Measurements from ENCODE around the gene LRRC72. TPM values are rescaled to one million over a fixed set of nuclear protein-coding genes. Genes with fewer than 3 reads are reported as not detected.
"Not testable (repeated sequence)": the region's sequence is repeated elsewhere in the genome, so short reads cannot be mapped to it uniquely, and the experiment has no call there.

Gene LRRC72
- polyA plus RNA-seq, 1 donor (not counting 4 experiments of a cell fraction or from before 2014, with no cell fraction given), result not detected

DNA sequence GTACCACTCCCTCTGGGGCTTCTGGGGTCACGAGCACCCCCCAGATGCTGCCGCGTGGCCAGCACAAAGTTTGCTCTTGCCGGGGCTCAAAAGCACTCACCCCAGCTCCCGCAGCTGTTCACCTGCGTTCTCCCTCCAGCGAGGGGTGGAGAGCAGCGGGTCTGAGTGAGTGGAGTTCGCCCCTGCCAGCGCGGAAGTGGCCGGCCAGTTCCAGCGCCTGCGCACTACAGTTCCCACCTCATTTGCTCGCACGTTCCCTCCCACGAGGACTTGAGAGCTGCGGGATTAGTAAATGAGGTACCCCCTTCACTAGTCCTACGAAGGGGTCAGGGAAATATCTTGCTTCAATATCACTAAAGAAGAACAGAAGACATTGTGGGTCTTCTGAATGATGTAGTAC lies 24.3 kb upstream of the LRRC72 start:
- dilution Hi-C loops (cut with MboI; ENCODE audit: extremely low pct_ligation_motif_present, low sequenced_read_pairs), result no loop called here
- Histone ChIP-seq H3K27ac (ENCODE audit: control insufficient read depth, insufficient read depth, low read length) (no peak overlapping the region), H3K4me1 (ENCODE audit: control insufficient read depth, extremely low read depth, insufficient read depth, low read length) (no peaks in the 10 kb centered on the region), H3K9ac (ENCODE audit: control insufficient read depth, extremely low read depth, insufficient read depth, low read length) (no peak overlapping the region), H4K20me1 (ENCODE audit: control insufficient read depth, extremely low read depth, insufficient read depth, low read length) (no peaks in the 10 kb centered on the region), H3K36me3 (ENCODE audit: control insufficient read depth in 2 of 2, extremely low read depth in 1 of 2, insufficient read depth in 2 of 2, low read length in 2 of 2) (no peaks in the 10 kb centered on the region), H3K27me3 (ENCODE audit: control insufficient read depth, extremely low read depth, insufficient read depth, low read length) (no peaks in the 10 kb centered on the region), H3K9me3 (ENCODE audit: control insufficient read depth, low read depth, low read length) (no peaks in the 10 kb centered on the region), H3K4me2 (ENCODE audit: control insufficient read depth, extremely low read depth, insufficient read depth, low read depth, low read length) (no peak overlapping the region), H3K9me1 (ENCODE audit: control insufficient read depth, extremely low read depth, insufficient read depth, low read length) (peaks cover 2% of the 10 kb centered on the region), H2AFZ (ENCODE audit: control insufficient read depth, low read length) (no peak overlapping the region), H3K4me3 (ENCODE audit: control insufficient read depth in 2 of 3, extremely low read depth in 1 of 3, insufficient read depth in 2 of 3, low read depth in 1 of 3, low read length in 3 of 3) (no peak overlapping the region), H3K79me2 (ENCODE audit: control insufficient read depth, insufficient read depth, low read length) (no peaks in the 10 kb centered on the region)
- DNase-seq (ENCODE audit: low read depth, low spot score) (no peak), FAIRE-seq (no peak)
- no peak for TF ChIP-seq EZH2 (IDR thresholded peaks at IDR 0.05; ENCODE audit: low read length)
- TF ChIP-seq, protein P1, sequence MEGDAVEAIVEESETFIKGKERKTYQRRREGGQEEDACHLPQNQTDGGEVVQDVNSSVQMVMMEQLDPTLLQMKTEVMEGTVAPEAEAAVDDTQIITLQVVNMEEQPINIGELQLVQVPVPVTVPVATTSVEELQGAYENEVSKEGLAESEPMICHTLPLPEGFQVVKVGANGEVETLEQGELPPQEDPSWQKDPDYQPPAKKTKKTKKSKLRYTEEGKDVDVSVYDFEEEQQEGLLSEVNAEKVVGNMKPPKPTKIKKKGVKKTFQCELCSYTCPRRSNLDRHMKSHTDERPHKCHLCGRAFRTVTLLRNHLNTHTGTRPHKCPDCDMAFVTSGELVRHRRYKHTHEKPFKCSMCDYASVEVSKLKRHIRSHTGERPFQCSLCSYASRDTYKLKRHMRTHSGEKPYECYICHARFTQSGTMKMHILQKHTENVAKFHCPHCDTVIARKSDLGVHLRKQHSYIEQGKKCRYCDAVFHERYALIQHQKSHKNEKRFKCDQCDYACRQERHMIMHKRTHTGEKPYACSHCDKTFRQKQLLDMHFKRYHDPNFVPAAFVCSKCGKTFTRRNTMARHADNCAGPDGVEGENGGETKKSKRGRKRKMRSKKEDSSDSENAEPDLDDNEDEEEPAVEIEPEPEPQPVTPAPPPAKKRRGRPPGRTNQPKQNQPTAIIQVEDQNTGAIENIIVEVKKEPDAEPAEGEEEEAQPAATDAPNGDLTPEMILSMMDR (optimal IDR thresholded peaks at IDR 0.05 in 1 of 3, IDR thresholded peaks at IDR 0.05 in 1 of 3, conservative IDR thresholded peaks at IDR 0.05 in 1 of 3; ENCODE audit: extremely low read depth in 1 of 3, insufficient read depth in 2 of 3, low read length in 3 of 3), result no peak

DNA sequence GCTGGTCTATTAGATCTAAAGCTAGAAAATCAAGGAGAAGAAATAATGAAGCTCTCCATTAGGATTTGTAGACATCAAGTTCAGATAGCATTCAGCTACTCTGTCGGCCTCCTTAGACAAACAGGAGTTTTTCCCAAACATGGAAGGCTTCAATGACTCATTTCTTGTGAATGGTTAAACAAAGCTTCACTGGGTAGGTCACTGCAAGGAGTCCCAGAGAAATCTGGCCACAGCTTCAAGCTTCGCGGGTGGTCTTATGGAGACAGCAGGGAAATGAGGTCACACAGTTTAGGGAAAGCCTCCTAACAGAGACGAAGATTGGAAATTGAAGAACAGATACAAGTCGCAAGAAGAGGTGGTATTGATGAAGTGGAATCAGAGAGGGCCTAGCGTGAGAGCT lies 22.6 kb upstream of the LRRC72 start:
- Histone ChIP-seq H3K27ac (ENCODE audit: control insufficient read depth, insufficient read depth, low read length) (no peak overlapping the region), H4K20me1 (ENCODE audit: control insufficient read depth, extremely low read depth, insufficient read depth, low read length) (no peaks in the 10 kb centered on the region), H3K9me1 (ENCODE audit: control insufficient read depth, extremely low read depth, insufficient read depth, low read length) (no peaks in the 10 kb centered on the region), H3K27me3 (ENCODE audit: control insufficient read depth, extremely low read depth, insufficient read depth, low read length) (no peaks in the 10 kb centered on the region), H3K4me2 (ENCODE audit: control insufficient read depth, extremely low read depth, insufficient read depth, low read depth, low read length) (no peak overlapping the region), H3K79me2 (ENCODE audit: control insufficient read depth, insufficient read depth, low read length) (no peaks in the 10 kb centered on the region), H3K9me3 (ENCODE audit: control insufficient read depth, low read depth, low read length) (no peaks in the 10 kb centered on the region), H3K36me3 (ENCODE audit: control insufficient read depth in 2 of 2, extremely low read depth in 1 of 2, insufficient read depth in 2 of 2, low read length in 2 of 2) (no peaks in the 10 kb centered on the region), H2AFZ (ENCODE audit: control insufficient read depth, low read length) (no peak overlapping the region), H3K4me1 (ENCODE audit: control insufficient read depth, extremely low read depth, insufficient read depth, low read length) (no peaks in the 10 kb centered on the region), H3K9ac (ENCODE audit: control insufficient read depth, extremely low read depth, insufficient read depth, low read length) (no peak overlapping the region), H3K4me3 (ENCODE audit: control insufficient read depth in 2 of 3, extremely low read depth in 1 of 3, insufficient read depth in 2 of 3, low read depth in 1 of 3, low read length in 3 of 3) (no peak overlapping the region)
- dilution Hi-C loops (cut with MboI; ENCODE audit: extremely low pct_ligation_motif_present, low sequenced_read_pairs), result no loop called here
- TF ChIP-seq, protein P1 (optimal IDR thresholded peaks at IDR 0.05 in 1 of 3, IDR thresholded peaks at IDR 0.05 in 1 of 3, conservative IDR thresholded peaks at IDR 0.05 in 1 of 3; ENCODE audit: extremely low read depth in 1 of 3, insufficient read depth in 2 of 3, low read length in 3 of 3), result no peak
- TF ChIP-seq EZH2 (IDR thresholded peaks at IDR 0.05; ENCODE audit: low read length), result no peak
- FAIRE-seq (no peak), DNase-seq (ENCODE audit: low read depth, low spot score) (no peak)

DNA sequence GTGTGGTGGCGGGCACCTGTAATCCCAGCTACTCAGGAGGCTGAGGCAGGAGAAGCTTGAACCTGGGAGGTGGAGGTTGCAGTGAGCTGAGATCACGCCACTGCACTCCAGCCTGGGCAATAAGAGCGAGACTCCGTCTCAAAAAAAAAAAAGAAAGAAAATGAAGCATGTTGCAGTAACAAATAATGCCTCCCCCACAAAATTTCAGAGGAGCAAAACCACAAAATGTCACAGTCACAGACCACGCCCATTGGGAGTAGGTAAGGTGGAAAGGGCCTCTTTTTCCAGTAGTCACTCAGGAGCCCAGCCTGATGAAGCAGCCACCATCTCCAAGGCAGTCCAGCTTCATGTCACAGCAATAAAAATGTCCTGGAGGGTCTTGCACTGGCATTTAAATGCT lies 20.2 kb upstream of the LRRC72 start:
- H4K20me1 ChIP-seq (ENCODE audit: control insufficient read depth, extremely low read depth, insufficient read depth, low read length); H3K9me1 ChIP-seq (ENCODE audit: control insufficient read depth, extremely low read depth, insufficient read depth, low read length); H3K4me3 ChIP-seq (ENCODE audit: control insufficient read depth in 2 of 3, extremely low read depth in 1 of 3, insufficient read depth in 2 of 3, low read depth in 1 of 3, low read length in 3 of 3); H3K36me3 ChIP-seq (ENCODE audit: control insufficient read depth in 2 of 2, extremely low read depth in 1 of 2, insufficient read depth in 2 of 2, low read length in 2 of 2); H3K9ac ChIP-seq (ENCODE audit: control insufficient read depth, extremely low read depth, insufficient read depth, low read length); DNase-seq (ENCODE audit: low read depth, low spot score); dilution Hi-C loops (cut with MboI; ENCODE audit: extremely low pct_ligation_motif_present, low sequenced_read_pairs); H3K9me3 ChIP-seq (ENCODE audit: control insufficient read depth, low read depth, low read length); H2AFZ ChIP-seq (ENCODE audit: control insufficient read depth, low read length); H3K79me2 ChIP-seq (ENCODE audit: control insufficient read depth, insufficient read depth, low read length); FAIRE-seq; H3K27ac ChIP-seq (ENCODE audit: control insufficient read depth, insufficient read depth, low read length); H3K4me2 ChIP-seq (ENCODE audit: control insufficient read depth, extremely low read depth, insufficient read depth, low read depth, low read length); H3K4me1 ChIP-seq (ENCODE audit: control insufficient read depth, extremely low read depth, insufficient read depth, low read length); H3K27me3 ChIP-seq (ENCODE audit: control insufficient read depth, extremely low read depth, insufficient read depth, low read length): not testable (repeated sequence)

Data from keratinocyte (primary cell).